ENCODE measurements around the gene COBL. TPM values are rescaled to one million over a fixed set of nuclear protein-coding genes. Genes with fewer than 3 reads are reported as not detected.

COBL gene
- total RNA-seq, 1 donor from 2014 or later = 53.2 TPM

GRCh38 chr7:51350546-51350896 is 33.9 kb upstream of the COBL start:
- no peak overlapping the region for H3K27ac ChIP-seq (ENCODE audit: low read depth, low read length)
- H3K36me3 ChIP-seq (ENCODE audit: control insufficient read depth in 3 of 3, insufficient read depth in 3 of 3, low read length in 3 of 3) = no peaks in the 10 kb centered on the region
- H3K27me3 ChIP-seq (ENCODE audit: control insufficient read depth in 3 of 3, insufficient read depth in 3 of 3, low read length in 3 of 3) = no peaks in the 10 kb centered on the region
- peak overlapping the region in 1 of 3 donors; percentile 35 for H3K4me3 ChIP-seq (ENCODE audit: low read length in 3 of 3)
- H3K9ac ChIP-seq (ENCODE audit: low read depth in 1 of 3, low read length in 3 of 3) = no peak overlapping the region
- no peaks in the 10 kb centered on the region for H3K9me3 ChIP-seq (ENCODE audit: control insufficient read depth in 3 of 3, low read length in 3 of 3)
- peaks cover 6 to 8% (median 7%) of the 10 kb centered on the region in 3 donors for H3K4me1 ChIP-seq (ENCODE audit: control insufficient read depth in 3 of 3, insufficient read depth in 3 of 3, low read length in 3 of 3)

- Histone ChIP-seq H3K27ac (ENCODE audit: low read depth, low read length) (no peak overlapping the region), H3K4me3 (ENCODE audit: low read length in 3 of 3) (peak overlapping the region in 2 of 3 donors; percentile 35 to 42), H3K4me1 (ENCODE audit: control insufficient read depth in 3 of 3, insufficient read depth in 3 of 3, low read length in 3 of 3) (peaks cover 6 to 8% (median 7%) of the 10 kb centered on the region in 3 donors)
Observed at GRCh38 chr7:51349820-51350545, 33.4 kb upstream of the COBL start.

GRCh38 chr7:51346126-51346525 is 29.5 kb upstream of the COBL start:
- no peaks in the 10 kb centered on the region for H3K27me3 ChIP-seq (ENCODE audit: control insufficient read depth in 3 of 3, insufficient read depth in 3 of 3, low read length in 3 of 3)

More at GRCh38 chr7:51349820-51350545, 33.4 kb upstream of the COBL start:
- Histone ChIP-seq H3K9me3 (ENCODE audit: control insufficient read depth in 3 of 3, low read length in 3 of 3) (no peaks in the 10 kb centered on the region), H3K36me3 (ENCODE audit: control insufficient read depth in 3 of 3, insufficient read depth in 3 of 3, low read length in 3 of 3) (no peaks in the 10 kb centered on the region), H3K27me3 (ENCODE audit: control insufficient read depth in 3 of 3, insufficient read depth in 3 of 3, low read length in 3 of 3) (no peaks in the 10 kb centered on the region), H3K9ac (ENCODE audit: low read depth in 1 of 3, low read length in 3 of 3) (no peak overlapping the region)

GRCh38 chr7:51344406-51345138 is 28.0 kb upstream of the COBL start:
- Histone ChIP-seq H3K4me1 (ENCODE audit: control insufficient read depth in 3 of 3, insufficient read depth in 3 of 3, low read length in 3 of 3) (no peaks in the 10 kb centered on the region), H3K9me3 (ENCODE audit: control insufficient read depth in 3 of 3, low read length in 3 of 3) (no peaks in the 10 kb centered on the region), H3K9ac (ENCODE audit: low read depth in 1 of 3, low read length in 3 of 3) (no peak overlapping the region), H3K4me3 (ENCODE audit: low read length in 3 of 3) (no peak overlapping the region), H3K27me3 (ENCODE audit: control insufficient read depth in 3 of 3, insufficient read depth in 3 of 3, low read length in 3 of 3) (no peaks in the 10 kb centered on the region), H3K36me3 (ENCODE audit: control insufficient read depth in 3 of 3, insufficient read depth in 3 of 3, low read length in 3 of 3) (no peaks in the 10 kb centered on the region), H3K27ac (ENCODE audit: low read depth, low read length) (no peak overlapping the region)

More at GRCh38 chr7:51346126-51346525, 29.5 kb upstream of the COBL start:
- Histone ChIP-seq H3K36me3 (ENCODE audit: control insufficient read depth in 3 of 3, insufficient read depth in 3 of 3, low read length in 3 of 3) (no peaks in the 10 kb centered on the region), H3K9me3 (ENCODE audit: control insufficient read depth in 3 of 3, low read length in 3 of 3) (no peaks in the 10 kb centered on the region), H3K27ac (ENCODE audit: low read depth, low read length) (no peak overlapping the region), H3K4me1 (ENCODE audit: control insufficient read depth in 3 of 3, insufficient read depth in 3 of 3, low read length in 3 of 3) (peaks cover 6 to 8% (median 7%) of the 10 kb centered on the region in 3 donors), H3K9ac (ENCODE audit: low read depth in 1 of 3, low read length in 3 of 3) (no peak overlapping the region), H3K4me3 (ENCODE audit: low read length in 3 of 3) (no peak overlapping the region)

- no peaks in the 10 kb centered on the region for H3K36me3 ChIP-seq (ENCODE audit: control insufficient read depth in 3 of 3, insufficient read depth in 3 of 3, low read length in 3 of 3)
- H3K27ac ChIP-seq (ENCODE audit: low read depth, low read length) = no peak overlapping the region
- H3K27me3 ChIP-seq (ENCODE audit: control insufficient read depth in 3 of 3, insufficient read depth in 3 of 3, low read length in 3 of 3) = no peaks in the 10 kb centered on the region
- H3K4me3 ChIP-seq (ENCODE audit: low read length in 3 of 3) = no peak overlapping the region
- no peaks in the 10 kb centered on the region for H3K9me3 ChIP-seq (ENCODE audit: control insufficient read depth in 3 of 3, low read length in 3 of 3)
- H3K9ac ChIP-seq (ENCODE audit: low read depth in 1 of 3, low read length in 3 of 3) = no peak overlapping the region
- H3K4me1 ChIP-seq (ENCODE audit: control insufficient read depth in 3 of 3, insufficient read depth in 3 of 3, low read length in 3 of 3) = no peaks in the 10 kb centered on the region
Observed at GRCh38 chr7:51340936-51341335, 24.3 kb upstream of the COBL start.

GRCh38 chr7:51340029-51340838 is 23.6 kb upstream of the COBL start:
- Histone ChIP-seq H3K4me3 (ENCODE audit: low read length in 3 of 3) (no peak overlapping the region), H3K4me1 (ENCODE audit: control insufficient read depth in 3 of 3, insufficient read depth in 3 of 3, low read length in 3 of 3) (no peaks in the 10 kb centered on the region), H3K9ac (ENCODE audit: low read depth in 1 of 3, low read length in 3 of 3) (no peak overlapping the region), H3K27me3 (ENCODE audit: control insufficient read depth in 3 of 3, insufficient read depth in 3 of 3, low read length in 3 of 3) (no peaks in the 10 kb centered on the region), H3K9me3 (ENCODE audit: control insufficient read depth in 3 of 3, low read length in 3 of 3) (no peaks in the 10 kb centered on the region), H3K36me3 (ENCODE audit: control insufficient read depth in 3 of 3, insufficient read depth in 3 of 3, low read length in 3 of 3) (no peaks in the 10 kb centered on the region), H3K27ac (ENCODE audit: low read depth, low read length) (no peak overlapping the region)

GRCh38 chr7:51335057-51335456 is 18.4 kb upstream of the COBL start:
- H3K27me3 ChIP-seq (ENCODE audit: control insufficient read depth in 3 of 3, insufficient read depth in 3 of 3, low read length in 3 of 3) = no peaks in the 10 kb centered on the region
- no peak overlapping the region for H3K27ac ChIP-seq (ENCODE audit: low read depth, low read length)
- H3K4me3 ChIP-seq (ENCODE audit: low read length in 3 of 3) = no peak overlapping the region
- H3K9me3 ChIP-seq (ENCODE audit: control insufficient read depth in 3 of 3, low read length in 3 of 3) = no peaks in the 10 kb centered on the region
- no peaks in the 10 kb centered on the region for H3K4me1 ChIP-seq (ENCODE audit: control insufficient read depth in 3 of 3, insufficient read depth in 3 of 3, low read length in 3 of 3)
- no peak overlapping the region for H3K9ac ChIP-seq (ENCODE audit: low read depth in 1 of 3, low read length in 3 of 3)
- H3K36me3 ChIP-seq (ENCODE audit: control insufficient read depth in 3 of 3, insufficient read depth in 3 of 3, low read length in 3 of 3) = no peaks in the 10 kb centered on the region

- Histone ChIP-seq H3K9me3 (ENCODE audit: control insufficient read depth in 3 of 3, low read length in 3 of 3) (no peaks in the 10 kb centered on the region), H3K27me3 (ENCODE audit: control insufficient read depth in 3 of 3, insufficient read depth in 3 of 3, low read length in 3 of 3) (no peaks in the 10 kb centered on the region), H3K9ac (ENCODE audit: low read depth in 1 of 3, low read length in 3 of 3) (no peak overlapping the region), H3K4me3 (ENCODE audit: low read length in 3 of 3) (no peak overlapping the region), H3K27ac (ENCODE audit: low read depth, low read length) (no peak overlapping the region), H3K4me1 (ENCODE audit: control insufficient read depth in 3 of 3, insufficient read depth in 3 of 3, low read length in 3 of 3) (peaks cover 0 to 5% (median 3%) of the 10 kb centered on the region in 3 donors), H3K36me3 (ENCODE audit: control insufficient read depth in 3 of 3, insufficient read depth in 3 of 3, low read length in 3 of 3) (no peaks in the 10 kb centered on the region)
Observed at GRCh38 chr7:51329696-51330263, 13.2 kb upstream of the COBL start.

- no peak overlapping the region for H3K9ac ChIP-seq (ENCODE audit: low read depth in 1 of 3, low read length in 3 of 3)
- peaks cover 3 to 9% (median 9%) of the 10 kb centered on the region in 3 donors for H3K4me1 ChIP-seq (ENCODE audit: control insufficient read depth in 3 of 3, insufficient read depth in 3 of 3, low read length in 3 of 3)
- no peak overlapping the region for H3K27ac ChIP-seq (ENCODE audit: low read depth, low read length)
- no peaks in the 10 kb centered on the region for H3K9me3 ChIP-seq (ENCODE audit: control insufficient read depth in 3 of 3, low read length in 3 of 3)
- H3K27me3 ChIP-seq (ENCODE audit: control insufficient read depth in 3 of 3, insufficient read depth in 3 of 3, low read length in 3 of 3) = no peaks in the 10 kb centered on the region
- no peaks in the 10 kb centered on the region for H3K36me3 ChIP-seq (ENCODE audit: control insufficient read depth in 3 of 3, insufficient read depth in 3 of 3, low read length in 3 of 3)
- H3K4me3 ChIP-seq (ENCODE audit: low read length in 3 of 3) = no peak overlapping the region
Observed at GRCh38 chr7:51328351-51328801, 11.8 kb upstream of the COBL start.

Data from skeletal muscle tissue (tissue), 4 donors.